Neural progenitor cell (in vitro differentiated cells): ENCODE measurements around the gene C1orf74. TPM values are rescaled to one million over a fixed set of nuclear protein-coding genes. Genes with fewer than 3 reads are reported as not detected.
"Not testable (repeated sequence)": the region's sequence is repeated elsewhere in the genome, so short reads cannot be mapped to it uniquely, and the experiment has no call there.

Source experiments
- DNase-seq: peaks from one replicate; pipeline ENCODE4 v3.0.0-alpha.2; 2016; ENCODE audit warnings: low spot score
- H2AFZ ChIP-seq: fragments of 200-600 bp; sonication (generic); replicated peaks from 2 replicates; pipeline ENCODE4 v1.6.1; 2016; ENCODE audit warnings: antibody characterized with exemption
- H3F3A ChIP-seq: fragments of 200-600 bp; sonication (generic); 2 replicates; pipeline ENCODE4 v1.6.1; 2016; ENCODE audit warnings: antibody characterized with exemption, low read depth
- H3K27ac ChIP-seq: fragments of 200-600 bp; sonication (generic); 2 replicates; pipeline ENCODE4 v1.5.1; 2016; ENCODE audit warnings: mild to moderate bottlenecking
- H3K27me3 ChIP-seq: fragments of 200-600 bp; sonication (generic); 2 replicates; pipeline ENCODE4 v1.6.1; 2016; ENCODE audit warnings: mild to moderate bottlenecking, moderate library complexity
- H3K36me3 ChIP-seq: fragments of 200-600 bp; sonication (generic); 2 replicates; pipeline ENCODE4 v1.5.1; 2016
- H3K4me1 ChIP-seq: fragments of 200-600 bp; sonication (generic); 2 replicates; pipeline ENCODE4 v1.6.1; 2016; ENCODE audit warnings: mixed run types
- H3K4me2 ChIP-seq: fragments of 200-600 bp; sonication (generic); 2 replicates; pipeline ENCODE4 v1.6.1; 2016
- H3K4me3 ChIP-seq: fragments of 200-600 bp; sonication (generic); 2 replicates; pipeline ENCODE4 v1.5.1; 2016
- H3K79me2 ChIP-seq: fragments of 200-600 bp; sonication (generic); 2 replicates; pipeline ENCODE4 v1.6.1; 2016; ENCODE audit warnings: low read depth
- H3K9ac ChIP-seq: fragments of 200-600 bp; sonication (generic); 2 replicates; pipeline ENCODE4 v1.6.1; 2016
- H3K9me3 ChIP-seq: fragments of 200-600 bp; sonication (generic); 2 replicates; pipeline ENCODE4 v1.5.1; 2016; ENCODE audit warnings: low read depth
- H4K20me1 ChIP-seq: fragments of 200-600 bp; sonication (generic); 2 replicates; pipeline ENCODE4 v1.6.1; 2016; ENCODE audit warnings: low read depth
- H3K27ac Mint-ChIP-seq: 3 replicates; pipeline ENCODE4 v1.8.0; 2021; ENCODE audit warnings: mixed read lengths
- H3K27me3 Mint-ChIP-seq: 2 replicates; pipeline ENCODE4 v1.8.0; 2022; ENCODE audit warnings: low read depth, mild to moderate bottlenecking, inconsistent platforms, moderate library complexity, mixed read lengths; ENCODE audit not compliant: insufficient read depth
- H3K36me3 Mint-ChIP-seq: 3 replicates; pipeline ENCODE4 v1.8.0; 2021; ENCODE audit warnings: mixed read lengths
- H3K4me1 Mint-ChIP-seq: 3 replicates; pipeline ENCODE4 v1.8.0; 2021; ENCODE audit warnings: mixed read lengths
- H3K4me3 Mint-ChIP-seq: 3 replicates; pipeline ENCODE4 v1.8.0; 2021; ENCODE audit warnings: mild to moderate bottlenecking, moderate library complexity, mixed read lengths
- H3K9me3 Mint-ChIP-seq: 3 replicates; pipeline ENCODE4 v1.8.0; 2020; ENCODE audit warnings: mixed read lengths
- EZH2 ChIP-seq: fragments of 200-600 bp; sonication (generic); IDR thresholded peaks from 2 replicates; pipeline ENCODE4 v1.6.1; 2017; ENCODE audit warnings: antibody characterized with exemption, mild to moderate bottlenecking, moderate library complexity
- EZH2phosphoT487 ChIP-seq: fragments of 200-600 bp; sonication (generic); IDR thresholded peaks from 2 replicates; pipeline ENCODE4 v1.6.1; 2017; ENCODE audit warnings: antibody characterized with exemption
- total RNA-seq: library from RNA; depleted of rRNA; stranded (reverse); fragments of >200 nt; gene quantifications from 2 replicates; pipeline ENCODE4 v1.2.3, GENCODE V29; 2015; ENCODE audit warnings: low replicate concordance
- TF ChIP-seq, protein P1 (sequence below): fragments of 200-600 bp; sonication (generic); IDR thresholded peaks from 2 replicates; pipeline ENCODE4 v1.5.1; 2017; ENCODE audit warnings: antibody characterized with exemption, mild to moderate bottlenecking

C1orf74 gene
- total RNA-seq, 1 donor from 2014 or later, result 7.7 TPM

DNA sequence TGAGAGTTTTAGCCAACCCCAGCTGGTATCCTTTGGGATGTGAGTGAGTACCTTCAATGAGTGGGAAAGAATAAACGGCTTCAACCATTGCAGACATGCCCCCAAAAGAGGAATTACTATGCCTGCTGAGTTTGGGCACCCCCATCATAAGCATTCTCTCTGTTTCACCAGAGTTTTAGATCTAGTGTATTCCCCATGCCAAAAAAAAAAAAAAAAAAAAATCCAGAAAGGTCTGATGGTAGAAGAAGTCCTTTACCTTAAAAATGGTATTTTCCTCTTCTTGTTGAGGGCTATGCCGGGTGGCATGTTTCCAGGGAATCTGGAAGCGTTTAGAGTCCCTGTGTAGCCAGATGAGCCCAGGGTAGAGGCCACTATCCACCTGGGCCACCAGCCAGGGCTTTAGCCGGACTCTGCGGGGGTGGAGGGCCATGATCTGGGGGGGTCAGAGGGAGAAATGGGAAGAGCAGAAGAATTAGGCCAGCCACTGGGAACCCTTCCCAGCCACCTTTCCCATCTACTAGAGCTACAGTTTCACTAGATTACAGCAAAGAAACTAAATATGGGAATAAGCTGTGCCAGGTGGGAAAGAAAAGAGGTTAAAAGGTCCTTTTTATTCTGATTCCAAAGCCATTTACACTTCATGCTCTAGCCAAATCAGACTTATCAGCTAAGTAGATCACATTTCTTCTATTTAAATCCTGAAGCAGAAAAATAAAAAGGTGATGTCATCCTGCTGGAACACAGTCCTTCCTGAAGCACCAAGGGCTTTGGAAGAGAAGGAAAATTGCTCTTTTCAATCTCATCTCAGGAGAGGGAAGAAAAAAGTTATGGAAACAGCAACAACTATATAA, 16.9 kb upstream of the C1orf74 start:
- Mint-ChIP-seq H3K4me3 (no peak overlapping the region), H3K27ac (no peak overlapping the region), H3K9me3 (peaks cover 12% of the 10 kb centered on the region), H3K36me3 (no peaks in the 10 kb centered on the region), H3K27me3 (peaks cover 24% of the 10 kb centered on the region), H3K4me1 (peaks cover 3% of the 10 kb centered on the region)
- Histone ChIP-seq H3K9me3 (no peaks in the 10 kb centered on the region), H3K79me2 (no peaks in the 10 kb centered on the region), H3K4me1 (peaks cover under 1% of the 10 kb centered on the region), H3K27ac (no peak overlapping the region), H3K4me2 (no peak overlapping the region), H3F3A (peaks cover 1% of the 10 kb centered on the region), H4K20me1 (no peaks in the 10 kb centered on the region), H3K9ac (no peak overlapping the region), H2AFZ (no peak overlapping the region), H3K36me3 (no peaks in the 10 kb centered on the region), H3K27me3 (peaks cover 38% of the 10 kb centered on the region), H3K4me3 (no peak overlapping the region)
- TF ChIP-seq EZH2, result no peak
- TF ChIP-seq, protein P1, sequence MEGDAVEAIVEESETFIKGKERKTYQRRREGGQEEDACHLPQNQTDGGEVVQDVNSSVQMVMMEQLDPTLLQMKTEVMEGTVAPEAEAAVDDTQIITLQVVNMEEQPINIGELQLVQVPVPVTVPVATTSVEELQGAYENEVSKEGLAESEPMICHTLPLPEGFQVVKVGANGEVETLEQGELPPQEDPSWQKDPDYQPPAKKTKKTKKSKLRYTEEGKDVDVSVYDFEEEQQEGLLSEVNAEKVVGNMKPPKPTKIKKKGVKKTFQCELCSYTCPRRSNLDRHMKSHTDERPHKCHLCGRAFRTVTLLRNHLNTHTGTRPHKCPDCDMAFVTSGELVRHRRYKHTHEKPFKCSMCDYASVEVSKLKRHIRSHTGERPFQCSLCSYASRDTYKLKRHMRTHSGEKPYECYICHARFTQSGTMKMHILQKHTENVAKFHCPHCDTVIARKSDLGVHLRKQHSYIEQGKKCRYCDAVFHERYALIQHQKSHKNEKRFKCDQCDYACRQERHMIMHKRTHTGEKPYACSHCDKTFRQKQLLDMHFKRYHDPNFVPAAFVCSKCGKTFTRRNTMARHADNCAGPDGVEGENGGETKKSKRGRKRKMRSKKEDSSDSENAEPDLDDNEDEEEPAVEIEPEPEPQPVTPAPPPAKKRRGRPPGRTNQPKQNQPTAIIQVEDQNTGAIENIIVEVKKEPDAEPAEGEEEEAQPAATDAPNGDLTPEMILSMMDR, result no peak
- no peak for TF ChIP-seq EZH2phosphoT487
- DNase-seq, result no peak

DNA sequence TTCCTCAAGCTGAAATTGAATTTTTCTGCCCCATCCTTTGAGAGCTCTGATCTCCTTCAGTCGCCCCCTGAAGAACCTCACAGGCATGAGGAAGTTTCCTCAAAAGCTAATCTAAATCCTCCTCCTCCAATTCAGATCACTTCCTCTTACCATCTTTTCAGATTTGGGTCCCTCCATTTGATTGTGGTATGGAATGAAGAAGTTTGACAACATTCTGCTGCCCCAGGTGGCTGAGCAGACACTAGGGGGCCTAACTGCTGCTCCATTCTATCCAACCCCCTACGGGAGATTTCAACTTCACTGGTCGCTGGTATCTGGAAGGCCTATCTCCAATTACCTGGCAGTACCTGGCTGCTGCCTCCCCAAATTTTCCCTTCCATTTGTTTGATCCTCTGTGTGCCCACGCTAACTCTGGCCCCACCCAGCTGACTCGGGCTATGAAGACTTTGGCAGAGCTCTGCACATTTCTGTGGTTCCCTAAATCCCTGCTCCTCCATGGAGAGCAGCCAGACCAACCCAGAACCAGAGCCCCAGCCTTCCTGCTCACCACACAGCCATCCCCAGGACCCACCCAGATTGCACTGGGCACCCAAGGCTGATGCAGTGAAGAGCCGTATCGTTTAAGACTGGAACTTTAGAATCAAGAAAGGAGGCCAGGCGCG, 13.8 kb upstream of the C1orf74 start:
- Histone ChIP-seq H3K4me2 (no peak overlapping the region), H3K36me3 (no peaks in the 10 kb centered on the region), H3K9me3 (no peaks in the 10 kb centered on the region), H3K4me1 (no peaks in the 10 kb centered on the region), H3K4me3 (no peak overlapping the region), H3K27me3 (peaks cover 9% of the 10 kb centered on the region), H3K27ac (no peak overlapping the region), H4K20me1 (no peaks in the 10 kb centered on the region), H2AFZ (no peak overlapping the region), H3K79me2 (no peaks in the 10 kb centered on the region), H3F3A (no peaks in the 10 kb centered on the region), H3K9ac (no peak overlapping the region)
- Mint-ChIP-seq H3K4me3 (no peak overlapping the region), H3K9me3 (no peaks in the 10 kb centered on the region), H3K27ac (no peak overlapping the region), H3K4me1 (no peaks in the 10 kb centered on the region), H3K36me3 (no peaks in the 10 kb centered on the region), H3K27me3 (peaks cover 14% of the 10 kb centered on the region)
- no peak for DNase-seq
- TF ChIP-seq, protein P1, result peak; percentile 13
- TF ChIP-seq EZH2 (no peak), EZH2phosphoT487 (no peak)

DNA sequence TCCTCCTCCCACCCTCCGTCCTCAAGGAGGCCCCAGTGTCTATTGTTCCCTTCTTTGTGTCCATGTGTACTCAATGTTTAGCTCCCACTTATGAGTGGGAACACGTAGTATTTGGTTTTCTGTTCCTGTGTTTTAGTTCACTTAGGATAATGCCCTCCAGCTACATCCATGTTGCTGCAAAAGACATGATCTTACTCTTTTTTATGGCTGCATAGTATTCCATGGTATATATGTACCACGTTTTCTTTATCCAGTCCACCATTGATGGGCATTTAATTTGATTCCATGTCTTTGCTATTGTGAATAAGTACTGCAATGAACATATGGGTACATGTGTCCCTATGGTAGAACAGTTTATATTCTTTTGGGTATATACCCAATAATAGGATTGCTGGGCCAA, 9.4 kb upstream of the C1orf74 start:
- H3K27me3 ChIP-seq, H3K36me3 ChIP-seq: not testable (repeated sequence)

DNA sequence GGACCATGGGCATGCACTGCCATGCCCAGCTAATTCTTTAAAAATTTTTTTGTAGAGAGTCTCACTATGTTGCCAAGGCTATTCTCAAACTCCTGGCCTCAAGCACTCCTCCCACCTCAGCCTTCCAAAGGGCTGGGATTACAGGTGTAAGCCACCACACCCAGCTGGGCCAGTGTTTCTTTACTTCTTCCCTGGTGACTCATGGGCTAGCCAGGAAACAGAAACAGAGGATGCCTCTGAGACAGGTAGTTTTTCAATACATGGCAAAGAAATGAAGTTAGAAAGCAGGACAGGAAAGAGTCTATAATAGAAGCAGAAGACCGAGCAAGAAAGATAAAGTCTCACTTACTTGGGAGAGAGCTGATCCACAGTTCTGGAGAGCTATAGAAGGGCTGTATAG, 7.6 kb upstream of the C1orf74 start:
- Mint-ChIP-seq H3K36me3 (no peaks in the 10 kb centered on the region), H3K4me1 (no peaks in the 10 kb centered on the region), H3K4me3 (no peak overlapping the region), H3K9me3 (no peaks in the 10 kb centered on the region), H3K27ac (no peak overlapping the region), H3K27me3 (peaks cover 17% of the 10 kb centered on the region)
- Histone ChIP-seq H3K4me3 (no peak overlapping the region), H3K79me2 (no peaks in the 10 kb centered on the region), H4K20me1 (no peaks in the 10 kb centered on the region), H3K27ac (no peak overlapping the region), H2AFZ (no peak overlapping the region), H3K4me2 (no peak overlapping the region), H3F3A (no peaks in the 10 kb centered on the region), H3K36me3 (no peaks in the 10 kb centered on the region), H3K9me3 (no peaks in the 10 kb centered on the region), H3K27me3 (peaks cover 26% of the 10 kb centered on the region), H3K4me1 (no peaks in the 10 kb centered on the region), H3K9ac (no peak overlapping the region)
- DNase-seq, result no peak
- no peak for TF ChIP-seq EZH2
- TF ChIP-seq, protein P1, result no peak
- no peak for TF ChIP-seq EZH2phosphoT487

More for the DNA sequence above, 9.4 kb upstream of the C1orf74 start:
- H3K27ac ChIP-seq, H3K27ac Mint-ChIP-seq, H3K79me2 ChIP-seq, H3K4me2 ChIP-seq, H3K9me3 Mint-ChIP-seq, H3K4me1 Mint-ChIP-seq, H3K9me3 ChIP-seq, H2AFZ ChIP-seq, H3K4me1 ChIP-seq, H3K4me3 ChIP-seq, H3K4me3 Mint-ChIP-seq, H4K20me1 ChIP-seq, H3K36me3 Mint-ChIP-seq, DNase-seq, H3K9ac ChIP-seq, H3F3A ChIP-seq: not testable (repeated sequence)
- peaks cover 17% of the 10 kb centered on the region for H3K27me3 Mint-ChIP-seq
